Hepatocyte (in vitro differentiated cells): ENCODE data around the gene S1PR5.

ENCODE experiments used
- CTCF ChIP-seq: fragments of 200-600 bp; sonication (generic); IDR thresholded peaks from 2 replicates; pipeline ENCODE4 v1.5.1; 2016; ENCODE audit warnings: antibody characterized with exemption, mild to moderate bottlenecking; ENCODE audit not compliant: poor library complexity
- EZH2 ChIP-seq: fragments of 200-600 bp; sonication (generic); IDR thresholded peaks from 2 replicates; pipeline ENCODE4 v1.6.1; 2016; ENCODE audit warnings: antibody characterized with exemption, mild to moderate bottlenecking, borderline replicate concordance
- EZH2phosphoT487 ChIP-seq: fragments of 200-600 bp; sonication (generic); IDR thresholded peaks from one replicate; pipeline ENCODE4 v1.6.1; 2018; ENCODE audit warnings: antibody characterized with exemption, mild to moderate bottlenecking, low read depth, moderate library complexity; ENCODE audit not compliant: unreplicated experiment, severe bottlenecking

- TF ChIP-seq CTCF (no peak), EZH2phosphoT487 (no peak), EZH2 (no peak)
These were observed 27.6 kb upstream of the S1PR5 start for GRCh38 chr19:10544753-10545251.
